ENCODE results near the gene HPSE2.

The HPSE2 gene

GRCh38 chr10:98925651-98926050 is 310.0 kb downstream of the HPSE2 start (continued):
- TF ChIP-seq PATZ1 (CRISPR knock-in tag; IDR thresholded peaks at IDR 0.05; ENCODE audit: borderline replicate concordance), result no peak
- TF ChIP-seq ZNF8 (CRISPR knock-in tag; IDR thresholded peaks at IDR 0.05), result no peak
- TF ChIP-seq ZC3H10 (CRISPR knock-in tag; IDR thresholded peaks at IDR 0.05), result no peak
- TF ChIP-seq ZNF70 (CRISPR knock-in tag; IDR thresholded peaks at IDR 0.05), result no peak
- TF ChIP-seq OSR1 (CRISPR knock-in tag; IDR thresholded peaks at IDR 0.05), result no peak
- no peak for TF ChIP-seq CSDC2 (CRISPR knock-in tag; IDR thresholded peaks at IDR 0.05)
- TF ChIP-seq TOX (CRISPR knock-in tag; IDR thresholded peaks at IDR 0.05; ENCODE audit: borderline replicate concordance), result no peak
- no peak for TF ChIP-seq ZFP3 (CRISPR knock-in tag; IDR thresholded peaks at IDR 0.05)

- no peak for ATAC-seq
- no peak for TF ChIP-seq PATZ1 (CRISPR knock-in tag; IDR thresholded peaks at IDR 0.05; ENCODE audit: borderline replicate concordance)
- TF ChIP-seq RARB (CRISPR knock-in tag; IDR thresholded peaks at IDR 0.05), result no peak
- no peak for TF ChIP-seq CSDC2 (CRISPR knock-in tag; IDR thresholded peaks at IDR 0.05)
- TF ChIP-seq BACH2 (CRISPR knock-in tag; IDR thresholded peaks at IDR 0.05; ENCODE audit: borderline replicate concordance), result no peak
- TF ChIP-seq ZNF70 (CRISPR knock-in tag; IDR thresholded peaks at IDR 0.05), result no peak
- no peak for TF ChIP-seq TCF4 (CRISPR knock-in tag; IDR thresholded peaks at IDR 0.05; ENCODE audit: borderline replicate concordance)
- TF ChIP-seq ZC3H10 (CRISPR knock-in tag; IDR thresholded peaks at IDR 0.05), result no peak
- TF ChIP-seq, protein P1, sequence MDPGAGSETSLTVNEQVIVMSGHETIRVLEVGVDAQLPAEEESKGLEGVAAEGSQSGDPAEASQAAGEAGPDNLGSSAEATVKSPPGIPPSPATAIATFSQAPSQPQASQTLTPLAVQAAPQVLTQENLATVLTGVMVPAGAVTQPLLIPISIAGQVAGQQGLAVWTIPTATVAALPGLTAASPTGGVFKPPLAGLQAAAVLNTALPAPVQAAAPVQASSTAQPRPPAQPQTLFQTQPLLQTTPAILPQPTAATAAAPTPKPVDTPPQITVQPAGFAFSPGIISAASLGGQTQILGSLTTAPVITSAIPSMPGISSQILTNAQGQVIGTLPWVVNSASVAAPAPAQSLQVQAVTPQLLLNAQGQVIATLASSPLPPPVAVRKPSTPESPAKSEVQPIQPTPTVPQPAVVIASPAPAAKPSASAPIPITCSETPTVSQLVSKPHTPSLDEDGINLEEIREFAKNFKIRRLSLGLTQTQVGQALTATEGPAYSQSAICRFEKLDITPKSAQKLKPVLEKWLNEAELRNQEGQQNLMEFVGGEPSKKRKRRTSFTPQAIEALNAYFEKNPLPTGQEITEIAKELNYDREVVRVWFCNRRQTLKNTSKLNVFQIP (CRISPR knock-in tag; IDR thresholded peaks at IDR 0.05; ENCODE audit: borderline replicate concordance, low read depth), result no peak
- no peak for TF ChIP-seq SNAI2 (CRISPR knock-in tag; IDR thresholded peaks at IDR 0.05)
- no peak for TF ChIP-seq ESRRG (CRISPR knock-in tag; IDR thresholded peaks at IDR 0.05)
- TF ChIP-seq CREB5 (CRISPR knock-in tag; IDR thresholded peaks at IDR 0.05; ENCODE audit: low read depth), result no peak
- TF ChIP-seq ISL1 (CRISPR knock-in tag; IDR thresholded peaks at IDR 0.05), result no peak
- no peak for TF ChIP-seq ZNF565 (CRISPR knock-in tag; conservative IDR thresholded peaks at IDR 0.05; ENCODE audit: low read depth)
- TF ChIP-seq TSHZ2 (CRISPR knock-in tag; IDR thresholded peaks at IDR 0.05), result no peak
- TF ChIP-seq ZFP3 (CRISPR knock-in tag; IDR thresholded peaks at IDR 0.05), result no peak
- TF ChIP-seq TOX (CRISPR knock-in tag; IDR thresholded peaks at IDR 0.05; ENCODE audit: borderline replicate concordance), result no peak
- TF ChIP-seq ARNTL (CRISPR knock-in tag; IDR thresholded peaks at IDR 0.05; ENCODE audit: borderline replicate concordance, low read depth), result no peak
- TF ChIP-seq OSR1 (CRISPR knock-in tag; IDR thresholded peaks at IDR 0.05), result no peak
Measured at GRCh38 chr10:98924526-98924925, 311.1 kb downstream of the HPSE2 start.

GRCh38 chr10:98921316-98921715 is 314.3 kb downstream of the HPSE2 start:
- ATAC-seq, result no peak
- TF ChIP-seq CREB5 (CRISPR knock-in tag; IDR thresholded peaks at IDR 0.05; ENCODE audit: low read depth) (no peak), PATZ1 (CRISPR knock-in tag; IDR thresholded peaks at IDR 0.05; ENCODE audit: borderline replicate concordance) (no peak), OSR1 (CRISPR knock-in tag; IDR thresholded peaks at IDR 0.05) (no peak), TSHZ2 (CRISPR knock-in tag; IDR thresholded peaks at IDR 0.05) (no peak), ZNF565 (CRISPR knock-in tag; conservative IDR thresholded peaks at IDR 0.05; ENCODE audit: low read depth) (no peak), SNAI2 (CRISPR knock-in tag; IDR thresholded peaks at IDR 0.05) (no peak), BACH2 (CRISPR knock-in tag; IDR thresholded peaks at IDR 0.05; ENCODE audit: borderline replicate concordance) (no peak), RARB (CRISPR knock-in tag; IDR thresholded peaks at IDR 0.05) (no peak), ESRRG (CRISPR knock-in tag; IDR thresholded peaks at IDR 0.05) (no peak)
